Measurements from ENCODE around the gene TUBAL3. TPM values are rescaled to one million over a fixed set of nuclear protein-coding genes. Genes with fewer than 3 reads are reported as not detected.

Gene TUBAL3
- total and polyA plus RNA-seq, 7 experiments from 2014 or later, result not detected

DNA sequence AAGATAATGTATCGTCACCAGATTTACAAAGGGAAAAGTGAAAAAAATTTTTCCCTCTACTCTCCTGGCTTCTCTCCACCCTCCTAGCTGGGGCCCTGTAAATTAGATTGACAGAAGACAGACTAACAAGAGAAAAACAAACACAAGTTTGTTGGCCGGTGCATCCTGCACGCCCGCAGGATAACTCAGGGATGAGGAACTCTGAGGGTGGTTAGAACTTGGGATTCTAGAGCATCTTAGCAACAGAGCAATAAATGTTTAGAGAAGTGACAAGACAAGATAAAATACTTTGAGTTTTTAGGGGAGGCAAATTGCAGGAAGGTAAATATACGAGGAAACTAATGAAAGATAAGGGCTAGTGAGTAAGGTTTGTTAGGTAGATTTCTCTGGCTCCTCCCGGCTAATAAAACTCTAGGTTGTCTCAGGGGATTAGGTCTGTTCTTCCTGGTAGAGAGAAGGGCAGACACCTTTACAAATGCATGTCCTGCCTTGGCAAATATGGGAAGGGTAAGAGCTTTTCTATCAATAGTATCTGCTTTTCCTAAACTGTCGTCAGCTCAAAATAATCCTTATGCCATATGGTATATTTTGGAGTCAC is 44.2 kb downstream of the TUBAL3 start:
- Mint-ChIP-seq H3K27me3 (peaks cover 0 to 42% (median 21%) of the 10 kb centered on the region in 5 donors), H3K36me3 (no peaks in the 10 kb centered on the region), H3K4me3 (no peak overlapping the region), H3K9me3 (no peaks in the 10 kb centered on the region), H3K4me1 (peaks cover 0 to 13% (median 7%) of the 10 kb centered on the region in 7 donors), H3K27ac (no peak overlapping the region)
- ATAC-seq (no peak), DNase-seq (no peak)
- no peak overlapping the region for H3K4me3 ChIP-seq (ENCODE audit: low read length)
- no peaks in the 10 kb centered on the region for H3K36me3 ChIP-seq (ENCODE audit: control insufficient read depth in 2 of 3, insufficient read depth in 3 of 3, low read length in 3 of 3)
- no peaks in the 10 kb centered on the region for H3K27me3 ChIP-seq (ENCODE audit: control insufficient read depth in 2 of 2, insufficient read depth in 2 of 2, low read length in 2 of 2)
- no peaks in the 10 kb centered on the region for H3K4me1 ChIP-seq (ENCODE audit: control insufficient read depth in 2 of 2, insufficient read depth in 2 of 2, low read length in 2 of 2)
- CTCF ChIA-PET, result no interaction called here
- H3K27ac ChIP-seq (ENCODE audit: low read depth, low read length), result no peak overlapping the region
- H3K9me3 ChIP-seq (ENCODE audit: control insufficient read depth in 2 of 3, low read length in 3 of 3), result no peaks in the 10 kb centered on the region
- intact Hi-C loops (cut with micrococcal nuclease), result no loop called here
- POLR2A ChIA-PET, result no interaction called here

DNA sequence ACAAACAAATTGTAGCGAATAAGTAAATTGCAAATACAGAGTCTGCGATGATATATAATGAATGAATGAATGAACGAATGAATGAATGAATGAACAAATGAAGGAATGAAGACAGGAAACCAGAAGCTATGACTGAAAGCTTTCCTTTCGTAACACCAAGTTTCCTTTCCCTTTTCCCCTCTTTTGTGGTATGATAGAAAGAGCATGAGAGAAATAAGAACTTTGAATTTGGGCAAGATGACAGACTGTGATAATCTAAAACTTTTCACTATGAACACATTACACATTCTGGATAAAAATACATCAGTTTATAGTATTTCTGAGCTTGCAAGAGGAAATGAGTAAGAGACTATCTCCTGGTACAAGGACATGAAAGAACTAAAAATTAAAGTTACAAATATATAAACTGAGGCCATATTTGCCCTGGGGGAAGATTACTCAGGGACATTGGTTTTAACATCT is 48.3 kb downstream of the TUBAL3 start:
- H3K27me3 ChIP-seq (ENCODE audit: control insufficient read depth in 2 of 2, insufficient read depth in 2 of 2, low read length in 2 of 2), result no peaks in the 10 kb centered on the region
- H3K4me1 Mint-ChIP-seq, result peaks cover 0 to 13% (median 7%) of the 10 kb centered on the region in 7 donors
- H3K9me3 ChIP-seq (ENCODE audit: control insufficient read depth in 2 of 3, low read length in 3 of 3), result no peaks in the 10 kb centered on the region
- no peaks in the 10 kb centered on the region for H3K9me3 Mint-ChIP-seq
- no peak overlapping the region for H3K4me3 ChIP-seq (ENCODE audit: low read length)
- H3K4me3 Mint-ChIP-seq, result no peak overlapping the region
- no peaks in the 10 kb centered on the region for H3K36me3 ChIP-seq (ENCODE audit: control insufficient read depth in 2 of 3, insufficient read depth in 3 of 3, low read length in 3 of 3)
- ATAC-seq, result no peak
- no peak for DNase-seq
- H3K4me1 ChIP-seq (ENCODE audit: control insufficient read depth in 2 of 2, insufficient read depth in 2 of 2, low read length in 2 of 2), result no peaks in the 10 kb centered on the region
- H3K36me3 Mint-ChIP-seq, result no peaks in the 10 kb centered on the region
- CTCF ChIA-PET, result no interaction called here
- intact Hi-C loops (cut with micrococcal nuclease), result no loop called here
- POLR2A ChIA-PET, result interaction anchor here (0.7 kb wide), 1 partner anchor 63 kb away, joined by 3 read pairs; no protein-coding TSS in a partner anchor
- peak overlapping the region in 1 of 9 donors; percentile 11 for H3K27ac Mint-ChIP-seq
- no peak overlapping the region for H3K27ac ChIP-seq (ENCODE audit: low read depth, low read length)
- H3K27me3 Mint-ChIP-seq, result peaks cover 0 to 40% (median 10%) of the 10 kb centered on the region in 5 donors

GRCh38 chr10:5355594-5356301 is 48.9 kb downstream of the TUBAL3 start:
- intact Hi-C loops (cut with micrococcal nuclease), result no loop called here
- no peak overlapping the region for H3K27ac ChIP-seq (ENCODE audit: low read depth, low read length)
- no peaks in the 10 kb centered on the region for H3K36me3 ChIP-seq (ENCODE audit: control insufficient read depth in 2 of 3, insufficient read depth in 3 of 3, low read length in 3 of 3)
- no peaks in the 10 kb centered on the region for H3K9me3 Mint-ChIP-seq
- H3K27me3 ChIP-seq (ENCODE audit: control insufficient read depth in 2 of 2, insufficient read depth in 2 of 2, low read length in 2 of 2), result no peaks in the 10 kb centered on the region
- peak overlapping the region in 1 of 9 donors; percentile 11 for H3K27ac Mint-ChIP-seq
- H3K4me3 ChIP-seq (ENCODE audit: low read length), result no peak overlapping the region
- ATAC-seq, result no peak
- CTCF ChIA-PET, result no interaction called here
- no peak for DNase-seq
- no peaks in the 10 kb centered on the region for H3K36me3 Mint-ChIP-seq
- H3K4me1 Mint-ChIP-seq, result peaks cover 0 to 13% (median 7%) of the 10 kb centered on the region in 7 donors
- no peaks in the 10 kb centered on the region for H3K9me3 ChIP-seq (ENCODE audit: control insufficient read depth in 2 of 3, low read length in 3 of 3)
- H3K4me1 ChIP-seq (ENCODE audit: control insufficient read depth in 2 of 2, insufficient read depth in 2 of 2, low read length in 2 of 2), result no peaks in the 10 kb centered on the region
- POLR2A ChIA-PET, result no interaction called here
- H3K4me3 Mint-ChIP-seq, result no peak overlapping the region
- peaks cover 0 to 40% (median 10%) of the 10 kb centered on the region in 5 donors for H3K27me3 Mint-ChIP-seq

GRCh38 chr10:5354068-5354467 is 50.6 kb downstream of the TUBAL3 start:
- no peak overlapping the region for H3K4me3 ChIP-seq (ENCODE audit: low read length)
- no peak overlapping the region for H3K27ac Mint-ChIP-seq
- intact Hi-C loops (cut with micrococcal nuclease), result no loop called here
- H3K9me3 Mint-ChIP-seq, result no peaks in the 10 kb centered on the region
- H3K27ac ChIP-seq (ENCODE audit: low read depth, low read length), result no peak overlapping the region
- POLR2A ChIA-PET, result no interaction called here
- no peaks in the 10 kb centered on the region for H3K9me3 ChIP-seq (ENCODE audit: control insufficient read depth in 2 of 3, low read length in 3 of 3)
- H3K27me3 Mint-ChIP-seq, result peaks cover 0 to 34% (median 3%) of the 10 kb centered on the region in 5 donors
- peaks cover 0 to 3% of the 10 kb centered on the region in 2 donors for H3K27me3 ChIP-seq (ENCODE audit: control insufficient read depth in 2 of 2, insufficient read depth in 2 of 2, low read length in 2 of 2)
- no peaks in the 10 kb centered on the region for H3K4me1 ChIP-seq (ENCODE audit: control insufficient read depth in 2 of 2, insufficient read depth in 2 of 2, low read length in 2 of 2)
- ATAC-seq (no peak), DNase-seq (no peak)
- no peaks in the 10 kb centered on the region for H3K36me3 ChIP-seq (ENCODE audit: control insufficient read depth in 2 of 3, insufficient read depth in 3 of 3, low read length in 3 of 3)
- H3K4me1 Mint-ChIP-seq, result peaks cover 0 to 13% (median 7%) of the 10 kb centered on the region in 7 donors
- CTCF ChIA-PET, result no interaction called here
- H3K4me3 Mint-ChIP-seq, result no peak overlapping the region
- no peaks in the 10 kb centered on the region for H3K36me3 Mint-ChIP-seq

DNA sequence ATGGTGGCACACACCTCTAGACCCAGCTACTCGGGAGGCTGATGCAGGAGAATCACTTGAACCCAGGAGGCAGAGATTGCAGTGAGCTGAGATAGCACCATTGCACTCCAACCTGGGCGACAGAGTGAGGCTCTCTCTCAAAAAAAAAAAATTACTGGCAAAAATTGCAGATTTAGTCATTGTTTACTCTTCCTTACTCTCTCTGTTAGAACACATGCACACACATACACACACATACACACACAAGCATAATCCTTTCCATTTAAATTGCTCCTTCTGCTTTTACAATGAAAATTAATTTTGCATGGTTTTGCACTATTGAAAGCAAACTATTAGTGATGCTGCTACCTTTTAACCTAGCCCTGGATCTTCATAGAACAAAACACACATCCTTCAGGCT is 55.3 kb downstream of the TUBAL3 start:
- POLR2A ChIA-PET, result no interaction called here
- intact Hi-C loops (cut with micrococcal nuclease), result no loop called here
- Histone ChIP-seq H3K27ac (ENCODE audit: low read depth, low read length) (no peak overlapping the region), H3K36me3 (ENCODE audit: control insufficient read depth in 2 of 3, insufficient read depth in 3 of 3, low read length in 3 of 3) (no peaks in the 10 kb centered on the region), H3K9me3 (ENCODE audit: control insufficient read depth in 2 of 3, low read length in 3 of 3) (no peaks in the 10 kb centered on the region), H3K4me1 (ENCODE audit: control insufficient read depth in 2 of 2, insufficient read depth in 2 of 2, low read length in 2 of 2) (no peaks in the 10 kb centered on the region), H3K27me3 (ENCODE audit: control insufficient read depth in 2 of 2, insufficient read depth in 2 of 2, low read length in 2 of 2) (peaks cover 0 to 3% of the 10 kb centered on the region in 2 donors), H3K4me3 (ENCODE audit: low read length) (no peak overlapping the region)
- no peaks in the 10 kb centered on the region for H3K4me1 Mint-ChIP-seq
- no peaks in the 10 kb centered on the region for H3K36me3 Mint-ChIP-seq
- no peak overlapping the region for H3K27ac Mint-ChIP-seq
- DNase-seq (no peak), ATAC-seq (no peak)
- H3K27me3 Mint-ChIP-seq, result peaks cover 0 to 7% (median 0%) of the 10 kb centered on the region in 5 donors
- CTCF ChIA-PET, result no interaction called here
- no peak overlapping the region for H3K4me3 Mint-ChIP-seq
- H3K9me3 Mint-ChIP-seq, result peaks cover 0 to 1% (median 0%) of the 10 kb centered on the region in 11 donors

DNA sequence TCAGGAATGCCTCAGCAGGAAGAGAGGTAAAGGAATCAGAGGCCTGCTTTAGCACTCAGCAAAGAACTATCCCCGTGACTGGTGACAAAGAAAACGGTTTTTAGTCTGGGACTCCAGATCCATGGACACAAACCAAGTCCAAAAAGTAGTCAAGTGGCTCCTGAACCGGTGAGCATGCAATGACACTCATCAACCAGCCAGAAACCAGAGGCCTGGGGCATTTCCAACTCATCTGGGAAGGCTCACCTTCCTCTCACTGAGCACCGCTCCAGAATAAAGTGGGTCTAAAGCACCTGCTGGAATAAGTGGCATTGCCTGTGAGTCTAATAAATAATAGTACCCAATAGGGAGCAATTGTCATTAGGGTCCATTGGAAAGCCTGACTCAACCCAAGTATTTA is 57.7 kb downstream of the TUBAL3 start:
- Mint-ChIP-seq H3K9me3 (peaks cover 0 to 1% (median 0%) of the 10 kb centered on the region in 11 donors), H3K36me3 (no peaks in the 10 kb centered on the region), H3K4me3 (no peak overlapping the region), H3K4me1 (peaks cover 0 to 7% (median 4%) of the 10 kb centered on the region in 7 donors), H3K27me3 (peaks cover 0 to 8% (median 0%) of the 10 kb centered on the region in 5 donors), H3K27ac (no peak overlapping the region)
- intact Hi-C loops (cut with micrococcal nuclease), result no loop called here
- Histone ChIP-seq H3K27me3 (ENCODE audit: control insufficient read depth in 2 of 2, insufficient read depth in 2 of 2, low read length in 2 of 2) (peaks cover 0 to 3% of the 10 kb centered on the region in 2 donors), H3K4me1 (ENCODE audit: control insufficient read depth in 2 of 2, insufficient read depth in 2 of 2, low read length in 2 of 2) (no peaks in the 10 kb centered on the region), H3K36me3 (ENCODE audit: control insufficient read depth in 2 of 3, insufficient read depth in 3 of 3, low read length in 3 of 3) (no peaks in the 10 kb centered on the region), H3K4me3 (ENCODE audit: low read length) (no peak overlapping the region), H3K27ac (ENCODE audit: low read depth, low read length) (no peak overlapping the region), H3K9me3 (ENCODE audit: control insufficient read depth in 2 of 3, low read length in 3 of 3) (no peaks in the 10 kb centered on the region)
- no peak for ATAC-seq
- CTCF ChIA-PET, result no interaction called here
- POLR2A ChIA-PET, result no interaction called here
- DNase-seq, result no peak

All from naive thymus-derived CD4-positive, alpha-beta T cell (primary cell).